Measurements from ENCODE around the gene ACVR2B. TPM values are rescaled to one million over a fixed set of nuclear protein-coding genes. Genes with fewer than 3 reads are reported as not detected.

Gene ACVR2B
- total RNA-seq, 1 donor: 2.6 TPM

- no peaks in the 10 kb centered on the region for H3K9me3 ChIP-seq (ENCODE audit: low read depth, low read length)
- H3K27me3 ChIP-seq (ENCODE audit: insufficient read depth, low read length): no peaks in the 10 kb centered on the region
- H3K4me1 ChIP-seq (ENCODE audit: insufficient read depth, low read length): peaks cover 4% of the 10 kb centered on the region
- no peak overlapping the region for H3K4me3 ChIP-seq (ENCODE audit: low read length)
Measured at GRCh38 chr3:38522002-38522401, 68.3 kb downstream of the ACVR2B start.

DNA sequence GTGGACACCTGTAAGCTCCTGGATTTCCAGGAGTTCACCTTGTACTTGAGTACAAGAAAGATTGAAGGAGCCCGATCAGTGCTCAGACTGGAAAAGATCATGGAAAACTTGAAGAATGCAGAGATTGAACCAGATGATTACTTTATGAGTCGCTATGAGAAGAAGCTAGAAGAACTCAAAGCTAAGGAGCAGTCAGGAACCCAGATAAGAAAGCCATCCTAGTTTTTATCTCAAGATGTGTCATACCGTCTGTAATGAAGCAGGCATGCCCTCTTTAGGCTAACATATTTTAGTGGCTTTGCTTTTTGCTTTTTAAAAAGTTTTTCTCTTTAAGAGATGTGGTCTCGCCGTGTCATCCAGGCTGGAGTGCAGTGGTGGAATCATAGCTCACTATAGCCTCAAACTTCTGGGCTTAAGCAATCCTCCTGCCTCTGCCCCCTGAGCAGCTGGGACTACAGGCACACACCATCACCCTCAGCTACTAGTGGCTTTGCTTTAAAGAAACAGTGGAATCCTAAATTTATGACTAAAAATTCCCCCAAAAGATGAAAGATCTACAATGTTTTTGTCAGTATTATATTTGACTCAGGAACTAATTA lies 70.5 kb downstream of the ACVR2B start:
- Histone ChIP-seq H3K4me3 (ENCODE audit: low read length) (no peak overlapping the region), H3K9me3 (ENCODE audit: low read depth, low read length) (no peaks in the 10 kb centered on the region), H3K27me3 (ENCODE audit: insufficient read depth, low read length) (no peaks in the 10 kb centered on the region), H3K4me1 (ENCODE audit: insufficient read depth, low read length) (peaks cover 4% of the 10 kb centered on the region)

DNA sequence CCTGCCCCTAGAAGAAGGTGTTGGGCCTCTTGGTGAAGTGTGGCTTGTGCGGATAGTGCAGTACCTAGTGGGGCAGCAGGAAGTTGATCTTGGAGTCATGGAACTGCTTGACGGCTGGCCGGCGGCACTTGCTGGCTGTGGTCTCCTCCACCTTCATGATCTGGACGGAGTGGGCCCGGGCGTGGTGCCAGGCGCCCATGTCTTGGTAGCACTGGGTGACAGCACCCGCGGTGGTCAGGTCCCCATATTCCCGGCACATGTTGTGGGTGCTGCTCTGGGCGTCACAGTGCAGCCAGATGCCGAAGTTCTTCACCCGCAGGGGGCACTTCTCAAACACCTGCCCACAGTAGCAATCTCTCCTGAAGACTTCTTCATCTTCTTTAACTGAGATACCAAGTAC lies 73.1 kb downstream of the ACVR2B start:
- H3K4me3 ChIP-seq (ENCODE audit: low read length): no peak overlapping the region
- no peaks in the 10 kb centered on the region for H3K4me1 ChIP-seq (ENCODE audit: insufficient read depth, low read length)
- no peaks in the 10 kb centered on the region for H3K9me3 ChIP-seq (ENCODE audit: low read depth, low read length)
- H3K27me3 ChIP-seq (ENCODE audit: insufficient read depth, low read length): no peaks in the 10 kb centered on the region

DNA sequence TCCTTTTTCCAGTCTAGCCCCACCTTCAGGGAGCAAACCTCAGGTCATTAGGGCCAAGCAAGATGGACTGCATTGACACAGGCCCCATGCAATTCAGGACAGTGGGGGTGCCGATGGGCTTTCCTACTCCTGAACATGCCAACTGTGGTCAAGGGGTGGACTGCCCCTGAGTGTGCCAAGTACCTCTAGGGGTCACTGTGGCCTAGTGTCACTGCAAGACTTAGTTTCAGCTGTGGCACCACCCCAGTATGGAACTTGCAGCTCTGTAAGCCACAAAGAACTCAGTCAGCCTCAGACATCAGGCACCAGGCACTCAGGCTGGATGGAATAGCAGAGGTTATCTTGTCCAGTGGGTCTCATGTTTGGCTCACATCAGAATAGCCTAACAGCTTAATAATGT lies 74.8 kb downstream of the ACVR2B start:
- Histone ChIP-seq H3K4me3 (ENCODE audit: low read length) (no peak overlapping the region), H3K9me3 (ENCODE audit: low read depth, low read length) (no peaks in the 10 kb centered on the region), H3K27me3 (ENCODE audit: insufficient read depth, low read length) (no peaks in the 10 kb centered on the region), H3K4me1 (ENCODE audit: insufficient read depth, low read length) (no peaks in the 10 kb centered on the region)

DNA sequence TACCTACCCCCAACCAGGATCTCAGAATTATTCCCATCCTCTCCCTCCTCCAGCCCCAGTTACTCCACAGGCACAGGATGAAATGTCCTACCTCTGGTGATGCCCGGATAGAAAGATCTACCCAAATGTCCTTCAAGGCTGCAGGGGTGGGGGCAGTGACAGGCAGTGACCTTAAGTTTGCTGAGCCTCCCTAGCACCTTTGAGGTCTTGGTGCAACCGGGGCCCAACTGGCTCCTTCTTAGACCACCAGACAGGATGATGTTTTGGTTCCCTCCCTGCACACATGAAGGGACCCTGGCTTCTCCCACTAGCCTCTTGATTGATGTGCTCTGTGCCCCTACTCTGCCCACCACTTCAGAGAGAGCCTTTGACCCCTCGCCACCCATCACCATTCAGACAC lies 78.8 kb downstream of the ACVR2B start:
- H3K27me3 ChIP-seq (ENCODE audit: insufficient read depth, low read length): no peaks in the 10 kb centered on the region
- no peaks in the 10 kb centered on the region for H3K9me3 ChIP-seq (ENCODE audit: low read depth, low read length)

GRCh38 chr3:38533285-38533976 lies 79.7 kb downstream of the ACVR2B start:
- no peaks in the 10 kb centered on the region for H3K27me3 ChIP-seq (ENCODE audit: insufficient read depth, low read length)
- H3K4me1 ChIP-seq (ENCODE audit: insufficient read depth, low read length): no peaks in the 10 kb centered on the region
- H3K4me3 ChIP-seq (ENCODE audit: low read length): no peak overlapping the region
- H3K9me3 ChIP-seq (ENCODE audit: low read depth, low read length): no peaks in the 10 kb centered on the region

More for the DNA sequence above, 78.8 kb downstream of the ACVR2B start:
- H3K4me1 ChIP-seq (ENCODE audit: insufficient read depth, low read length): no peaks in the 10 kb centered on the region
- no peak overlapping the region for H3K4me3 ChIP-seq (ENCODE audit: low read length)

DNA sequence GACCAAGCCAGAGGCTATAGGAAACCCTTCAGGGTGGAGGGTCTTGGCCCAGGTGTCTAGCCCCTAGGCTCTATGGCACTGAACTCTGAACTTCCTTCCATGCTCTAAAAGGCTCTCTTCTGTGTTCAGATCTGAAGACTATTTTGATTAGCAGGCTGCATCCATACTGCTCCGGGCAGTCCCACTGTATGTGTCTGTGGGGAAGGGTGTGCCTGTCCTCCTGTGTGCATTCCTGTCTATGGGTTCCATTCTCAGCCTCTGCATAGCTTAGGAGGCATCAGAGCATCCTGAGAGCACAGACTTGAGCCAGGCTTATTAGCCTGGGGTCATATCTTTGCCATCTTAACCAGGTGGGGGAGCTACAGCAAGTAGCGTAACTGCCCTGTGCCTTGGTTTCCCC lies 80.5 kb downstream of the ACVR2B start:
- Histone ChIP-seq H3K4me1 (ENCODE audit: insufficient read depth, low read length) (no peaks in the 10 kb centered on the region), H3K4me3 (ENCODE audit: low read length) (no peak overlapping the region), H3K27me3 (ENCODE audit: insufficient read depth, low read length) (no peaks in the 10 kb centered on the region), H3K9me3 (ENCODE audit: low read depth, low read length) (no peaks in the 10 kb centered on the region)

GRCh38 chr3:38534604-38535003 lies 80.9 kb downstream of the ACVR2B start:
- H3K4me1 ChIP-seq (ENCODE audit: insufficient read depth, low read length): no peaks in the 10 kb centered on the region
- no peaks in the 10 kb centered on the region for H3K27me3 ChIP-seq (ENCODE audit: insufficient read depth, low read length)
- H3K9me3 ChIP-seq (ENCODE audit: low read depth, low read length): no peaks in the 10 kb centered on the region
- H3K4me3 ChIP-seq (ENCODE audit: low read length): no peak overlapping the region

DNA sequence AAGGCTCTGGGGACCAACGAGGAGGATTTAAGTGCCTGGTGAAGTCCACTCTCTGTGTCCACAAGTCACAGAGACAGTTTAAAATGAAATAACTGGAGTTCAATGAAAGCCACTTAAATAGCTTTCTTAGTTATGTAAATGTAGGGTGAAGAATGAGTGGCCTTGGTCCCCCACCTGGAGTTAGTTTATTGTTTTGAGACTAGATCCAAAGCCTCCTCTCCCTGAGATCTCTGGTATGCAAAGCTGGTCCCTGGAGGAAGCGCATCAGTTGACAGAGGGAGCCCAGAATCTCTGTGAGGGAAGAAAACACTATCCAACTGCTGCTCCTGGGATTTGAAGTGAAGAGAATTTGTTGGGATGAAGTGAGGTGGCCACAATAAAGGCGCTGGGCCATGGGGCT lies 83.0 kb downstream of the ACVR2B start:
- Histone ChIP-seq H3K4me1 (ENCODE audit: insufficient read depth, low read length) (no peaks in the 10 kb centered on the region), H3K27me3 (ENCODE audit: insufficient read depth, low read length) (no peaks in the 10 kb centered on the region), H3K9me3 (ENCODE audit: low read depth, low read length) (no peaks in the 10 kb centered on the region), H3K4me3 (ENCODE audit: low read length) (no peak overlapping the region)

- H3K9me3 ChIP-seq (ENCODE audit: low read depth, low read length): no peaks in the 10 kb centered on the region
- no peaks in the 10 kb centered on the region for H3K27me3 ChIP-seq (ENCODE audit: insufficient read depth, low read length)
- H3K4me1 ChIP-seq (ENCODE audit: insufficient read depth, low read length): no peaks in the 10 kb centered on the region
- no peak overlapping the region for H3K4me3 ChIP-seq (ENCODE audit: low read length)
Measured at GRCh38 chr3:38538773-38539353, 85.2 kb downstream of the ACVR2B start.

DNA sequence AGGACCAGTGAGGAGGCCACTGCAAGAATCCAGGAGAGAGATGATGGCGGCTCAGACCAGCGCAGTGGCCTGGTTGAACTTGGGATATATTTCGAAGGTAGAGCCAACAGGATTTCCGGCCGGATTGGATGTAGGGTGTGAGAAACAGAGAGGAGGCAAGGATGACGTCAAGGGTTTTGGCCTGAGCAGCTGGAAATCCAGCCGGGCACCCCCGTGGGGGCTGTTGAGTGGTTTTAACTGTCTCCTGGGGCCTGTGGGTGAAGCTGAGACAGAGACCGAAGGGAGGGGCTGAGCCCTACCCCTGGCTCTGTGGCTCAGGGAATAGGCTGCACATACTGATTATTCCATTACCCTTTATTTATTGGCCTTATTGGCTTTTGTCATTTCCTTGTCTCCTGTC lies 88.1 kb downstream of the ACVR2B start:
- Histone ChIP-seq H3K4me3 (ENCODE audit: low read length) (no peak overlapping the region), H3K4me1 (ENCODE audit: insufficient read depth, low read length) (no peaks in the 10 kb centered on the region), H3K9me3 (ENCODE audit: low read depth, low read length) (no peaks in the 10 kb centered on the region), H3K27me3 (ENCODE audit: insufficient read depth, low read length) (no peaks in the 10 kb centered on the region)

Other genes with a start within 250 kb of the ACVR2B start
- gene SLC22A13, start 188.1 kb upstream of the ACVR2B start, total RNA-seq: not detected
- gene SLC22A14, start 171.6 kb upstream of the ACVR2B start, total RNA-seq: 0.10 TPM
- 0.63 TPM for gene XYLB, start 107.1 kb upstream of the ACVR2B start, total RNA-seq
- 13.3 TPM for gene EXOG, start 42.5 kb downstream of the ACVR2B start, total RNA-seq
- gene SCN5A, start 195.8 kb downstream of the ACVR2B start, total RNA-seq: not detected